K562 (cell line): ENCODE results near the gene BLM. TPM values are rescaled to one million over a fixed set of nuclear protein-coding genes. Genes with fewer than 3 reads are reported as not detected.
A peak's percentile ranks its signal among the peaks of the same experiment; 100 is the strongest.

Source experiments
- CHD7 ChIP-seq: fragments of 200-600 bp; sonication (generic); IDR thresholded peaks from one replicate; pipeline ENCODE4 v1.6.1; 2012; ENCODE audit warnings: mild to moderate bottlenecking, low read depth, low read length, inconsistent platforms
- ETV6 ChIP-seq, 3 experiments: fragments of 150-350 bp in 1 of 3; sonication (generic) in 1 of 3; formaldehyde crosslinking in 1 of 3; IDR thresholded peaks; 2 replicates each; pipeline versions ENCODE4 v1.6.1 to v1.8.0; 2014 to 2022; ENCODE audit warnings: borderline replicate concordance in 2 of 3, low read depth in 2 of 3, antibody characterized with exemption in 1 of 3, low read length in 1 of 3, mild to moderate bottlenecking in 1 of 3, missing genetic modification reagents in 1 of 3
- GABPA ChIP-seq: fragments of 200-800 bp; sonication (Bioruptor generic); conservative IDR thresholded peaks from 2 replicates; pipeline ENCODE4 v1.6.1; 2016; ENCODE audit warnings: low read depth, missing genetic modification characterization, missing compliant biosample characterization
- HDAC3 ChIP-seq: fragments of 450-650 bp; IDR thresholded peaks from 2 replicates; pipeline ENCODE4 v1.6.1; 2018; ENCODE audit warnings: borderline replicate concordance, mild to moderate bottlenecking, moderate library complexity; ENCODE audit not compliant: partially characterized antibody
- HIVEP1 ChIP-seq: fragments of 250-450 bp; sonication (Bioruptor Pico); IDR thresholded peaks from 2 replicates; pipeline ENCODE4 v1.4.0; 2020; ENCODE audit warnings: mild to moderate bottlenecking
- KLF16 ChIP-seq: IDR thresholded peaks from 2 replicates; pipeline ENCODE4 v1.6.1; 2016; ENCODE audit warnings: antibody characterized with exemption
- MIER1 ChIP-seq: fragments of 450-650 bp; IDR thresholded peaks from 2 replicates; pipeline ENCODE4 v1.6.1; 2016; ENCODE audit warnings: antibody characterized with exemption, mild to moderate bottlenecking, low read depth
- RUNX1 ChIP-seq: sonication (generic); IDR thresholded peaks from 2 replicates; pipeline ENCODE4 v1.6.1; 2016; ENCODE audit warnings: antibody characterized with exemption, low read depth
- THRAP3 ChIP-seq: fragments of 450-650 bp; IDR thresholded peaks from 2 replicates; pipeline ENCODE4 v1.6.1; 2016; ENCODE audit warnings: mild to moderate bottlenecking, inconsistent platforms, borderline replicate concordance
- ZNF174 ChIP-seq: fragments of 250-450 bp; sonication (Bioruptor Pico); IDR thresholded peaks from 2 replicates; pipeline ENCODE4 v1.4.0; 2020; ENCODE audit warnings: mild to moderate bottlenecking
- ZNF24 ChIP-seq: fragments of 450-650 bp; IDR thresholded peaks from 2 replicates; pipeline ENCODE4 v1.6.1; 2016
- ZNF311 ChIP-seq: fragments of 250-450 bp; sonication (Bioruptor Pico); IDR thresholded peaks from 2 replicates; pipeline ENCODE4 v1.4.0; 2020; ENCODE audit warnings: mild to moderate bottlenecking, moderate library complexity
- ZNF445 ChIP-seq: fragments of 250-450 bp; sonication (Bioruptor Pico); IDR thresholded peaks from 2 replicates; pipeline ENCODE4 v1.4.0; 2020; ENCODE audit warnings: low read depth, mild to moderate bottlenecking, moderate library complexity
- polyA plus RNA-seq, 8 experiments: library from polyadenylated mRNA; depleted of rRNA in 4 of 8; stranded (reverse) in 5 of 8; unstranded in 3 of 8; fragments of >200 nt; fragmentation: Nextera tagmentation in 2 of 8; fragmentation: Illumina TruSeq in 1 of 8; extraction: Ambion mirVana in 2 of 8; extraction: Trizol in 1 of 8; gene quantifications; 2 replicates each; pipeline versions ENCODE4 v1.2.1 to v1.2.3, GENCODE V29; 2011 to 2014; ENCODE audit warnings: inconsistent platforms in 1 of 8, missing spikeins in 1 of 8
- total RNA-seq, 7 experiments: library from RNA; depleted of rRNA in 6 of 7; stranded (reverse); fragments of >200 nt in 6 of 7; fragmentation: Illumina TruSeq in 2 of 7; extraction: Trizol in 2 of 7; gene quantifications; 2 replicates each; pipeline versions ENCODE4 v1.2.1 to v1.2.3, GENCODE V29; 2011 to 2021; ENCODE audit warnings: low replicate concordance in 1 of 7

Gene BLM
- total and polyA plus RNA-seq, 9 of the 15 experiments (the other 6 are each of a cell fraction or from before 2014, with no cell fraction given) = 21.0 to 56.0 (median 43.9) TPM

GRCh38 chr15:90685591-90686434, 31.3 kb upstream of the BLM start (continued):
- TF ChIP-seq ETV6 (IDR thresholded peaks at IDR 0.05; ENCODE audit: borderline replicate concordance in 1 of 2, low read depth in 2 of 2, low read length in 1 of 2) (no peak), ETV6 (CRISPR knock-in tag; IDR thresholded peaks at IDR 0.05; ENCODE audit: borderline replicate concordance) (no peak), ZNF445 (CRISPR knock-in tag) (no peak), KLF16 (no peak), MIER1 (no peak), ZNF174 (CRISPR knock-in tag) (no peak), THRAP3 (no peak), RUNX1 (no peak), CHD7 (no peak), ZNF311 (CRISPR knock-in tag) (no peak), ZNF24 (no peak), HIVEP1 (CRISPR knock-in tag) (no peak), HDAC3 (peak; percentile 35), GABPA (tag) (no peak)
